Keratinocyte (primary cell): ENCODE data around the gene SUSD6. TPM values are rescaled to one million over a fixed set of nuclear protein-coding genes. Genes with fewer than 3 reads are reported as not detected.
"Not testable (repeated sequence)": the region's sequence is repeated elsewhere in the genome, so short reads cannot be mapped to it uniquely, and the experiment has no call there.

Source experiments
- DNase-seq: peaks from one replicate; pipeline ENCODE4 v3.0.0-alpha.2; 2011; ENCODE audit warnings: low read depth, missing footprints, low spot score
- FAIRE-seq: peaks from 2 replicates; lab custom pipeline; 2011; peaks lifted over from hg19 to GRCh38; lab: Jason Lieb, UNC
- H2AFZ ChIP-seq: 2 replicates; pipeline ENCODE4 v1.6.0; 2012; ENCODE audit warnings: low read length, control low read depth, inconsistent platforms; ENCODE audit not compliant: control insufficient read depth
- H3K27ac ChIP-seq: 2 replicates; pipeline ENCODE4 v1.5.1; 2011; ENCODE audit warnings: low read length; ENCODE audit not compliant: control insufficient read depth, insufficient read depth
- H3K27me3 ChIP-seq: 3 replicates; pipeline ENCODE4 v1.6.0; 2011; ENCODE audit warnings: low read length; ENCODE audit not compliant: control insufficient read depth, insufficient read depth; ENCODE audit errors: extremely low read depth
- H3K36me3 ChIP-seq, 2 experiments: 2 replicates in 1 of 2; 3 replicates in 1 of 2; pipeline ENCODE4 v1.5.1; 2011; ENCODE audit warnings: low read length in 2 of 2, mild to moderate bottlenecking in 1 of 2; ENCODE audit not compliant: control insufficient read depth in 2 of 2, insufficient read depth in 2 of 2; ENCODE audit errors: extremely low read depth in 1 of 2
- H3K4me1 ChIP-seq: 3 replicates; pipeline ENCODE4 v1.5.1; 2011; ENCODE audit warnings: low read length; ENCODE audit not compliant: control insufficient read depth, insufficient read depth; ENCODE audit errors: extremely low read depth
- H3K4me2 ChIP-seq: 3 replicates; pipeline ENCODE4 v1.6.0; 2011; ENCODE audit warnings: low read depth, low read length; ENCODE audit not compliant: control insufficient read depth, insufficient read depth; ENCODE audit errors: extremely low read depth
- H3K4me3 ChIP-seq, 3 experiments: fragments of 200-600 bp in 1 of 3; sonication (generic) in 1 of 3; 2 replicates in 2 of 3; 3 replicates in 1 of 3; pipeline ENCODE4 v1.5.1; 2011 to 2016; ENCODE audit warnings: low read length in 3 of 3, mild to moderate bottlenecking in 3 of 3, control low read depth in 2 of 3, inconsistent platforms in 1 of 3, low read depth in 1 of 3, mixed read lengths in 1 of 3, mixed run types in 1 of 3, moderate library complexity in 1 of 3; ENCODE audit not compliant: control insufficient read depth in 2 of 3, insufficient read depth in 2 of 3; ENCODE audit errors: extremely low read depth in 1 of 3
- H3K79me2 ChIP-seq: 2 replicates; pipeline ENCODE4 v1.6.0; 2012; ENCODE audit warnings: low read length; ENCODE audit not compliant: control insufficient read depth, insufficient read depth
- H3K9ac ChIP-seq: 3 replicates; pipeline ENCODE4 v1.6.0; 2011; ENCODE audit warnings: low read length; ENCODE audit not compliant: control insufficient read depth, insufficient read depth; ENCODE audit errors: extremely low read depth
- H3K9me1 ChIP-seq: 3 replicates; pipeline ENCODE4 v1.6.0; 2011; ENCODE audit warnings: low read length; ENCODE audit not compliant: control insufficient read depth, insufficient read depth; ENCODE audit errors: extremely low read depth
- H3K9me3 ChIP-seq: 2 replicates; pipeline ENCODE4 v1.5.1; 2012; ENCODE audit warnings: low read depth, low read length; ENCODE audit not compliant: control insufficient read depth
- H4K20me1 ChIP-seq: 3 replicates; pipeline ENCODE4 v1.6.0; 2011; ENCODE audit warnings: low read length; ENCODE audit not compliant: control insufficient read depth, insufficient read depth; ENCODE audit errors: extremely low read depth
- EZH2 ChIP-seq: IDR thresholded peaks from one replicate; pipeline ENCODE4 v1.6.1; 2012; ENCODE audit warnings: inconsistent platforms, mild to moderate bottlenecking, low read length, moderate library complexity
- dilution Hi-C: fragments of 300-500 bp; cut with MboI; formaldehyde crosslinking; loops from one replicate; pipeline ENCODE4 v1.7.0; 2020; ENCODE audit warnings: low sequenced_read_pairs; ENCODE audit not compliant: extremely low pct_ligation_motif_present
- polyA plus RNA-seq, 5 experiments: library from polyadenylated mRNA; depleted of rRNA in 3 of 5; stranded (reverse) in 3 of 5; stranded (forward) in 1 of 5; unstranded in 1 of 5; fragments of >200 nt; gene quantifications; 1 replicate in 1 of 5; 2 replicates in 3 of 5; 3 replicates in 1 of 5; pipeline versions ENCODE4 v1.2.1 to v1.2.3, GENCODE V29; 2011 to 2012; ENCODE audit warnings: missing spikeins in 2 of 5, low read depth in 1 of 5, low replicate concordance in 1 of 5
- TF ChIP-seq, protein P1 (sequence below), 3 experiments: IDR thresholded peaks in 1 of 3; conservative IDR thresholded peaks in 1 of 3; optimal IDR thresholded peaks in 1 of 3; 2 replicates in 2 of 3; 3 replicates in 1 of 3; pipeline versions ENCODE3 to v1.5.1; 2011; ENCODE audit warnings: low read length in 3 of 3, mild to moderate bottlenecking in 3 of 3, moderate library complexity in 2 of 3, control low read depth in 1 of 3, inconsistent platforms in 1 of 3; ENCODE audit not compliant: insufficient read depth in 2 of 3; ENCODE audit errors: extremely low read depth in 1 of 3

Gene SUSD6
- polyA plus RNA-seq, 1 donor (not counting 4 experiments of a cell fraction or from before 2014, with no cell fraction given), result 10.5 TPM

DNA sequence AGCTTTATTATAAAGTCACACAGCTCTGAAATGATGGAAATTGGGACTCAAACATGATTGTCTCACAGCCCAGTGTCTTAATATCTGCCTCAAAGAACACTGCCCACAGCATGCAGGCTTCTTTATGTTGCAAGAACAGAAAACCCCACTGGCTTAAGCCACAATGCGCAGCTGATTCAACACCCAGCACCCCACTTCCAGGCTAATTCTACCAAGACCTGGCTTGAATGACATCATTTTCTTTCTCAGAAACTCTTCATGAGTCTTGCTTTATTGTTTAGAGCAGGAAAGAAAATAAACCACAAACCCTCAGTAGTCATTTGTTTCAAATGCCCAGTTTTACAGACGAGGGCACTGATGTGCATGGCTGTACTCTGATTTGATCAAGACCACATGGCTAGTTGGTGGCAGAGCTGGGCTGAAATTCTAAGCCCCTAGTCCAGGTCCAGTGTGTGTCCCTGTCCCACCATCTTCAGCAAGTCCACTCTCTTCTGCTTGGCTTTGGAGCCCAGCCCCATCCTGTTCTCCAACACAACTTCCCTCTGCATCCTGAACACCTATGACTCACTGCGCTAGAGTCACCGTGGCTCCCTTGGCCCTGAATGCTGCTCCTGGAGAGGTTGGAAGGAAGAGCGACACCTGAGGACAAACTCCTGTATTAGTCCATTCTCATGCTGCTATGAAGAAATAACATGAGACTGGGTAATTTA lies 105.2 kb downstream of the SUSD6 start:
- peak overlapping the region; percentile 97 for H3K27ac ChIP-seq
- TF ChIP-seq, protein P1, sequence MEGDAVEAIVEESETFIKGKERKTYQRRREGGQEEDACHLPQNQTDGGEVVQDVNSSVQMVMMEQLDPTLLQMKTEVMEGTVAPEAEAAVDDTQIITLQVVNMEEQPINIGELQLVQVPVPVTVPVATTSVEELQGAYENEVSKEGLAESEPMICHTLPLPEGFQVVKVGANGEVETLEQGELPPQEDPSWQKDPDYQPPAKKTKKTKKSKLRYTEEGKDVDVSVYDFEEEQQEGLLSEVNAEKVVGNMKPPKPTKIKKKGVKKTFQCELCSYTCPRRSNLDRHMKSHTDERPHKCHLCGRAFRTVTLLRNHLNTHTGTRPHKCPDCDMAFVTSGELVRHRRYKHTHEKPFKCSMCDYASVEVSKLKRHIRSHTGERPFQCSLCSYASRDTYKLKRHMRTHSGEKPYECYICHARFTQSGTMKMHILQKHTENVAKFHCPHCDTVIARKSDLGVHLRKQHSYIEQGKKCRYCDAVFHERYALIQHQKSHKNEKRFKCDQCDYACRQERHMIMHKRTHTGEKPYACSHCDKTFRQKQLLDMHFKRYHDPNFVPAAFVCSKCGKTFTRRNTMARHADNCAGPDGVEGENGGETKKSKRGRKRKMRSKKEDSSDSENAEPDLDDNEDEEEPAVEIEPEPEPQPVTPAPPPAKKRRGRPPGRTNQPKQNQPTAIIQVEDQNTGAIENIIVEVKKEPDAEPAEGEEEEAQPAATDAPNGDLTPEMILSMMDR (optimal IDR thresholded peaks at IDR 0.05 in 1 of 3, IDR thresholded peaks at IDR 0.05 in 1 of 3, conservative IDR thresholded peaks at IDR 0.05 in 1 of 3; ENCODE audit: extremely low read depth in 1 of 3, insufficient read depth in 2 of 3, low read length in 3 of 3), result peak; percentile 34 to 68 (median 55)
- TF ChIP-seq EZH2, result no peak
- DNase-seq (peak; percentile 83), FAIRE-seq (no peak)
- no peaks in the 10 kb centered on the region for H3K9me3 ChIP-seq
- H3K9me1 ChIP-seq, result no peaks in the 10 kb centered on the region
- H2AFZ ChIP-seq, result peak overlapping the region; percentile 17
- no peaks in the 10 kb centered on the region for H3K27me3 ChIP-seq
- dilution Hi-C loops, result no loop called here
- peaks cover 2 to 8% of the 10 kb centered on the region in 2 experiments for H3K36me3 ChIP-seq
- H3K9ac ChIP-seq, result peak overlapping the region; percentile 70
- H3K4me3 ChIP-seq, result peak overlapping the region in 2 of 3 experiments; percentile 19 to 41
- no peaks in the 10 kb centered on the region for H3K79me2 ChIP-seq
- no peaks in the 10 kb centered on the region for H4K20me1 ChIP-seq
- H3K4me2 ChIP-seq, result peak overlapping the region; percentile 93
- H3K4me1 ChIP-seq, result peaks cover 42% of the 10 kb centered on the region

DNA sequence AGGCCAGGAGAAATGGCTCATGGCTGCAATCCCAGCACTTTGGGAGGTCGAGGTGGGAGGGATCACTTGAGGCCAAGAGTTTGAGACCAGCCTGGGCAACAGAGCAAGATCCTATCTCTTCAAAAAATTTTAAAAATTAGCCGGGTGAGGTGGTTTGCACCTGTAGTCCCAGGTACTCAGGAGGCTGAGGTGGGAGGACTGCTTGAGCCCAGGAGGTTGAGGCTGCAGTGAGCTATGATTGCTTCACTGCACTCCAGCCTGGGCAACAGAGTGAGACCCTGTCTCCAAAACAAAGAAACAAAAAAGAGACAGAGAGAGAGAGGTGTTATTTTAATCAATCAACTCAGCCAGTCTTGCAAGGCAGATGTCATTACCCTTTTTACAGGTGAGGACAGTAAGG lies 107.2 kb downstream of the SUSD6 start:
- H3K4me3 ChIP-seq, H2AFZ ChIP-seq, H3K27ac ChIP-seq, H3K36me3 ChIP-seq, H4K20me1 ChIP-seq, DNase-seq, H3K27me3 ChIP-seq, H3K4me2 ChIP-seq, H3K9me3 ChIP-seq, H3K9ac ChIP-seq, H3K79me2 ChIP-seq, H3K9me1 ChIP-seq, dilution Hi-C loops, FAIRE-seq: not testable (repeated sequence)
- H3K4me1 ChIP-seq, result peaks cover 22% of the 10 kb centered on the region
